Upper lobe of right lung (tissue), 1 donor: ENCODE data around the gene MRPS10. TPM values are rescaled to one million over a fixed set of nuclear protein-coding genes. Genes with fewer than 3 reads are reported as not detected.

ENCODE experiments used
- ATAC-seq: fragments of 200-7000 bp; cut with Tn5 transposase; one replicate; pipeline ENCODE4 v1.9.1; 2020; ENCODE audit warnings: mild to moderate bottlenecking, moderate library complexity
- DNase-seq: peaks from one replicate; pipeline ENCODE4 v3.0.0-alpha.2; 2020
- H3K27ac ChIP-seq: fragments of 200-600 bp; one replicate; pipeline ENCODE4 v1.8.0; 2022
- H3K27me3 ChIP-seq: fragments of 200-600 bp; one replicate; pipeline ENCODE4 v1.8.0; 2022; ENCODE audit warnings: mild to moderate bottlenecking
- H3K36me3 ChIP-seq: fragments of 200-600 bp; one replicate; pipeline ENCODE4 v1.8.0; 2022
- H3K4me1 ChIP-seq: fragments of 200-600 bp; one replicate; pipeline ENCODE4 v1.8.0; 2022
- H3K4me3 ChIP-seq: fragments of 200-600 bp; one replicate; pipeline ENCODE4 v1.8.0; 2022; ENCODE audit warnings: mild to moderate bottlenecking
- H3K9me3 ChIP-seq: fragments of 200-600 bp; one replicate; pipeline ENCODE4 v1.8.0; 2022
- intact Hi-C: fragments of 100-400 bp; cut with DNase I; formaldehyde crosslinking; loops from one replicate; pipeline ENCODE4 v1.11.0; 2022
- total RNA-seq: library from RNA; stranded (reverse); fragmentation: NEBNext Ultra II Directional; extraction: Animal tissue kit (Norgen Biotek cat#: 25700); gene quantifications from one replicate; pipeline ENCODE4 v1.2.1, GENCODE V29; 2021
- TF ChIP-seq, protein P1 (sequence below): fragments of 200-600 bp; IDR thresholded peaks from one replicate; pipeline ENCODE4 v1.8.0; 2022; ENCODE audit warnings: antibody characterized with exemption
- donor health status: DM: no; HTN: yes; CAD: no; lungs with severe emphysema.

The MRPS10 gene
- total RNA-seq, 1 donor from 2014 or later, result 24.8 TPM

DNA sequence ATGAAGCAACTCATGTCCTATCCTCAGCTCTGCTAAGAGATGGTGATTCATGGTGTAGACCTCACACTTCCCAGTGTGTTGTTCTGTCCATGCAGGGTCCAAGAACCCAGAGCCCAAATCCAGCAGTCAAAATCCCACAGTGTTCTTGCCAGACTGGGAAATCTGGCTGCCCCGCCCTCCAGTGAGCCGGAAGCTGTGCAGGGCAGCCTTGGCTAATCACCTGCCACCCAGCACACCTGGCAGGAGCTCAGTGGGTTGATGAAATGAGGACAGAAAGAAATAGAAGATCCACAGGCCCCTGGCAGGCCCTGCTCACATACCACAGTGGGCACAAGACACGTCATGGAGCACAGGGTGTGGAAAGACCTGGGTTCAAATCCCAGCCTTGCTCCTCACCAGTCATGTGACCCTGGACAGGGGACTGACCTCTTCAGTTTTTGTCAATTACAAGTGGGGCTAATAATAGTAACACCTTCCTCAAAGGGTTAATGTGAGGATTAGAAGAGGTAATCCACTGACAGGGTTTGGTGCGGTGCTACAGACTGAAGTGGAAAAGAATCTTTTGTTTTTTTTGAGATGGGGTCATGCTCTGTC lies 58.1 kb downstream of the MRPS10 start:
- no peaks in the 10 kb centered on the region for H3K36me3 ChIP-seq
- H3K27me3 ChIP-seq, result no peaks in the 10 kb centered on the region
- no peak overlapping the region for H3K27ac ChIP-seq
- no peak overlapping the region for H3K4me3 ChIP-seq
- H3K4me1 ChIP-seq, result no peaks in the 10 kb centered on the region
- ATAC-seq (no peak), DNase-seq (no peak)
- intact Hi-C loops, result no loop called here
- TF ChIP-seq, protein P1, sequence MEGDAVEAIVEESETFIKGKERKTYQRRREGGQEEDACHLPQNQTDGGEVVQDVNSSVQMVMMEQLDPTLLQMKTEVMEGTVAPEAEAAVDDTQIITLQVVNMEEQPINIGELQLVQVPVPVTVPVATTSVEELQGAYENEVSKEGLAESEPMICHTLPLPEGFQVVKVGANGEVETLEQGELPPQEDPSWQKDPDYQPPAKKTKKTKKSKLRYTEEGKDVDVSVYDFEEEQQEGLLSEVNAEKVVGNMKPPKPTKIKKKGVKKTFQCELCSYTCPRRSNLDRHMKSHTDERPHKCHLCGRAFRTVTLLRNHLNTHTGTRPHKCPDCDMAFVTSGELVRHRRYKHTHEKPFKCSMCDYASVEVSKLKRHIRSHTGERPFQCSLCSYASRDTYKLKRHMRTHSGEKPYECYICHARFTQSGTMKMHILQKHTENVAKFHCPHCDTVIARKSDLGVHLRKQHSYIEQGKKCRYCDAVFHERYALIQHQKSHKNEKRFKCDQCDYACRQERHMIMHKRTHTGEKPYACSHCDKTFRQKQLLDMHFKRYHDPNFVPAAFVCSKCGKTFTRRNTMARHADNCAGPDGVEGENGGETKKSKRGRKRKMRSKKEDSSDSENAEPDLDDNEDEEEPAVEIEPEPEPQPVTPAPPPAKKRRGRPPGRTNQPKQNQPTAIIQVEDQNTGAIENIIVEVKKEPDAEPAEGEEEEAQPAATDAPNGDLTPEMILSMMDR, result no peak
- H3K9me3 ChIP-seq, result no peaks in the 10 kb centered on the region

DNA sequence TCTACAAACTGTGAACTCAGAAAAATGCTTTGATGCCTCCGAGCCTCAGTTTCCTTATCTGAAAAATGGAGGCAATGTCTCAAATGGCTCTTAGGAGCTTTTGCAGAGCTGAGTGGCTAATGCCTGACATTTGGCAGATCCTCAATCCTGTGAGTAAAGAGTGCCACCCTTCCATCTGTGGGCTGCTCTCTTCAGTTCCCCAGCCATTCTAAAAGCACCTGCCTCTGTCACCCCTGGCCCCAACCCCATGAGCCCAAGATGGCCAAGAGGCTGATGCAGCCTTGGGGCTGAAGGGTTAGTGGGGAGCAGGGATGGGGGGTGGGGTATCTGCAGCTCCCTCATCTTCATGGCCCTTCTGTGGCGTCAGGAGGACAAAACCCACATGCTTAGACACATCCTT lies 59.0 kb downstream of the MRPS10 start:
- TF ChIP-seq, protein P1, result no peak
- no peaks in the 10 kb centered on the region for H3K36me3 ChIP-seq
- H3K27ac ChIP-seq, result no peak overlapping the region
- no peak for DNase-seq
- no peaks in the 10 kb centered on the region for H3K27me3 ChIP-seq
- ATAC-seq, result no peak
- H3K9me3 ChIP-seq, result no peaks in the 10 kb centered on the region
- H3K4me1 ChIP-seq, result no peaks in the 10 kb centered on the region
- intact Hi-C loops, result no loop called here
- H3K4me3 ChIP-seq, result no peak overlapping the region

DNA sequence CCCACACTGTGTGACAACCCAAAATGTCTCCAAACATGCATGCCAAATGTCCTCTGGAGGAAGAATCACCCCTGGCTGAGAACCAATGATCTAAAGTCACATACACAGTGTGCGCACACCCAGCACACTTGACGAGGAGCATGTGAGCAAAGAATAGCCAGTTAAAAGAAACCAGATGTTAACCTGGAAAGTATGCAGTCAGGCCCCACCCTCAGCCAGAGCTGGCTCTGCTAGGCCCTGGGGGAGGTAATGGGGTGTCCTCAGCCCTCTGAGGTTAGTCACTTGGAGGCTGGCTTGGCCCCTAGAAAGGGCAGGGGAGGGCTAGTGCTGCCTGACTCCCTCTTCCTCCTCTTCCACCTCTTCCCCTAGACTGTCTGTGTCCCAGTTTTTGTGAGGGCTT lies 59.6 kb downstream of the MRPS10 start:
- DNase-seq (no peak), ATAC-seq (peak; percentile 35)
- Histone ChIP-seq H3K27ac (no peak overlapping the region), H3K27me3 (no peaks in the 10 kb centered on the region), H3K4me3 (no peak overlapping the region), H3K36me3 (no peaks in the 10 kb centered on the region), H3K4me1 (no peaks in the 10 kb centered on the region), H3K9me3 (no peaks in the 10 kb centered on the region)
- intact Hi-C loops, result no loop called here
- TF ChIP-seq, protein P1, result no peak

Other genes starting within 250 kb of the MRPS10 start
- 31.1 TPM for gene TAF8, start 167.3 kb downstream of the MRPS10 start, total RNA-seq
- 11.5 TPM for gene C6orf132, start 75.2 kb downstream of the MRPS10 start, total RNA-seq
- not detected for gene GUCA1A, start 44.5 kb downstream of the MRPS10 start, total RNA-seq
- gene GUCA1B, start 22.9 kb downstream of the MRPS10 start, total RNA-seq, result 0.84 TPM
- gene TRERF1, start 234.1 kb upstream of the MRPS10 start, total RNA-seq, result 3.8 TPM